Activated T-cell treated with anti-CD3 and anti-CD28 coated beads for 48 hours (primary cell): ENCODE data around the gene OTUD3.

ENCODE experiments used
- DNase-seq: peaks from one replicate; pipeline ENCODE4 v3.0.0-alpha.2; 2020; ENCODE audit warnings: low read depth

The OTUD3 gene

GRCh38 chr1:19949016-19949415 lies 66.8 kb downstream of the OTUD3 start:
- DNase-seq, result no peak

- no peak for DNase-seq
Observed at GRCh38 chr1:19954059-19954458, 71.9 kb downstream of the OTUD3 start.

- no peak for DNase-seq
Observed at GRCh38 chr1:19955534-19956170, 73.5 kb downstream of the OTUD3 start.

- no peak for DNase-seq
Observed at GRCh38 chr1:19957779-19958178, 75.6 kb downstream of the OTUD3 start.

DNA sequence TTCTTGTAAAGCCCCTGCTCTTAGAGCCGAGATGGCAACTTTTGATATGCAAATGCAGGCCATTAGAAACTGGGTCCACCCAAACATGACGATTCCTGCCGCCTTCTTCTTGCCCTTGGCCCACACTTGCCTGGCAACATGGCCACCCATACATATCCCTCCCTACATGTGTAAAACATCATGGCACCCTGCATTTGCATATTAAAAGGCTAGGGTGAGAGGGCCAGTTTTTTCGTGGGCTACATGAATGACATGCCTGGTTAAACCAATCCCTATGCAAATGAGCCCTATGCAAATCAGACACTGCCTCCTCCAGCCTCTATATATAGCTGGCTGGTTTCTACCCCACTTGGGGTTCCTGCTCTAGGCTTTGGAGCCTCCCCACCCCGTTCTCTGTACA lies 78.4 kb downstream of the OTUD3 start:
- no peak for DNase-seq
